Measurements from ENCODE around the gene TEX14.

TEX14 gene

DNA sequence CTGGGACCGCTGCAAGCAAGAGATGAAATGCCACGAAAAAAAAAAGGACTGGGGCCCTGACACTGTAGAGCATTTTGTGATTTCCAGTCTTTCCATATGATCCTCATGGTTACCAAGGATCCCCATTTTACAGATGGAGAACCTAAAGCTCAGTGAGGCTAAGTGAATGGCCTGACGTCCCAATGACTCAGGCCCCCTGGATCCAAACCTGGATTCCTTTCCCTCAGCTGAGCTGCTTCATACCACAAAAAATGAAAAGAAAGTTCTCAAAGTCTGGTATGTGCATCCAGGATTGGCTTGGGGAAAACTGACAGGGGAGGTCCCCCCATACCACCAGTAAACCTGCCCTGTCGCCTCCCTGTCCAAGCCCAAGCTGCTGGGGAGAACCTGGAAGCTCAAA lies 80.5 kb downstream of the TEX14 start:
- TF ChIP-seq ZFX (IDR thresholded peaks at IDR 0.05; ENCODE audit: borderline replicate concordance) = no peak
- TF ChIP-seq, protein P1, sequence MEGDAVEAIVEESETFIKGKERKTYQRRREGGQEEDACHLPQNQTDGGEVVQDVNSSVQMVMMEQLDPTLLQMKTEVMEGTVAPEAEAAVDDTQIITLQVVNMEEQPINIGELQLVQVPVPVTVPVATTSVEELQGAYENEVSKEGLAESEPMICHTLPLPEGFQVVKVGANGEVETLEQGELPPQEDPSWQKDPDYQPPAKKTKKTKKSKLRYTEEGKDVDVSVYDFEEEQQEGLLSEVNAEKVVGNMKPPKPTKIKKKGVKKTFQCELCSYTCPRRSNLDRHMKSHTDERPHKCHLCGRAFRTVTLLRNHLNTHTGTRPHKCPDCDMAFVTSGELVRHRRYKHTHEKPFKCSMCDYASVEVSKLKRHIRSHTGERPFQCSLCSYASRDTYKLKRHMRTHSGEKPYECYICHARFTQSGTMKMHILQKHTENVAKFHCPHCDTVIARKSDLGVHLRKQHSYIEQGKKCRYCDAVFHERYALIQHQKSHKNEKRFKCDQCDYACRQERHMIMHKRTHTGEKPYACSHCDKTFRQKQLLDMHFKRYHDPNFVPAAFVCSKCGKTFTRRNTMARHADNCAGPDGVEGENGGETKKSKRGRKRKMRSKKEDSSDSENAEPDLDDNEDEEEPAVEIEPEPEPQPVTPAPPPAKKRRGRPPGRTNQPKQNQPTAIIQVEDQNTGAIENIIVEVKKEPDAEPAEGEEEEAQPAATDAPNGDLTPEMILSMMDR (IDR thresholded peaks at IDR 0.05) = no peak
- no peak overlapping the region for H3K27ac ChIP-seq

DNA sequence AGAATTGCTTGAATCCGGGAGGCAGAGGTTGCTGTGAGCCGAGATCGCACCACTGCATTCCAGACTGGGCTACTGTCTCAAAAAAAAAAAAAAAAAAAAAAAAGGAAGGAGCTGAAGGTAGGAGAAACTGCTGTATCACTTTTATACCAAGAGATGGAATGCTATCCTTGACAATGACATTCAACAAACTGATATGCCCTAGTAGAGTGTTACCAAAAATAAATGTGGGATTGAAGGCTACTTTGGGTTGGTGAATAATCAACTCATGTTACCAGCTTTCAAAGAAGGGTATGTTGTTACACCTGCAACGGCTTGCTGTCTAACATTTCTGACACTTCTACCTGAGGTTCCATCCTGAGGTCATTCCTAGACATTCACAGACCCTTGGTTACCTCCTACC lies 84.9 kb downstream of the TEX14 start:
- H3K27ac ChIP-seq = no peak overlapping the region
- TF ChIP-seq ZFX (IDR thresholded peaks at IDR 0.05; ENCODE audit: borderline replicate concordance) = no peak
- TF ChIP-seq, protein P1 (IDR thresholded peaks at IDR 0.05) = no peak

DNA sequence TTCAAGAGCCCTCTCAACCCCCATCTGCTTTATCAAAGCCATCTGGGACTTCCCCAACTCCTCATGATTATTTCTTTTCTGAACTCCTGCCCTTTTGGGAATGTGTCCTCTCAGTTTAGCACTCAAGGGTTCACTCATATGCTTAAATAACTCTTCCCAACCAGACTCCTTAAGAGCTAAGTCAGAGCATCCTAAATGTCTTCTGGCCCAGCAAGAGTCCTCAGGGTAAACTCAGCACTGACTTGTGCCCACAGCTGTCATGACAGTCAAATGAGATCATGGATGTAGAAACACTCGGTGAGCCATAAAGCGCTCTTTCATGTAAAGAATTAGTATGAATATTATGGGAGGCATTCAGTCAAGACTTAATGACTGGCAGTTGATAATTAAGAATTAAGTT lies 85.9 kb downstream of the TEX14 start:
- TF ChIP-seq ZFX (IDR thresholded peaks at IDR 0.05; ENCODE audit: borderline replicate concordance) = no peak
- TF ChIP-seq, protein P1 (IDR thresholded peaks at IDR 0.05) = no peak
- no peak overlapping the region for H3K27ac ChIP-seq

DNA sequence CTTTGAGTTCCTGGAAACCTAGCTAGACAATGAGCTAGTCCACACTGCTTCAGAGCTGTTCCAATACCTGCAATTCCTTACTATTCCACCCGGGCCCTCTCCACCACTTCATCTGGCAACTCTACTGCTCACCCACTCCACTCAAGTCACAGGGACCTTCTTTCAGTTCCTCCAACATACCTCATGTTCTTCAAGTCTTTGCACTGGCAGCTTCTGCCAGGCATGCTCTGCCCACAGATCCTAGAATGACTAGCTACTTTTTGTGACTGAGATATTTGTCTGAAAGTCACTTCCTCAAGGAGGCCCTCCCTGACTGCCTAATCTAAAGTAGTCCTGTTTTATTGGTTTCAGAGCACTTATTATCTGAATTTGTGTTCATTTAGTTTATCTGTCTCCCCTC lies 86.4 kb downstream of the TEX14 start:
- TF ChIP-seq ZFX (IDR thresholded peaks at IDR 0.05; ENCODE audit: borderline replicate concordance) = no peak
- TF ChIP-seq, protein P1 (IDR thresholded peaks at IDR 0.05) = no peak
- H3K27ac ChIP-seq = no peak overlapping the region

DNA sequence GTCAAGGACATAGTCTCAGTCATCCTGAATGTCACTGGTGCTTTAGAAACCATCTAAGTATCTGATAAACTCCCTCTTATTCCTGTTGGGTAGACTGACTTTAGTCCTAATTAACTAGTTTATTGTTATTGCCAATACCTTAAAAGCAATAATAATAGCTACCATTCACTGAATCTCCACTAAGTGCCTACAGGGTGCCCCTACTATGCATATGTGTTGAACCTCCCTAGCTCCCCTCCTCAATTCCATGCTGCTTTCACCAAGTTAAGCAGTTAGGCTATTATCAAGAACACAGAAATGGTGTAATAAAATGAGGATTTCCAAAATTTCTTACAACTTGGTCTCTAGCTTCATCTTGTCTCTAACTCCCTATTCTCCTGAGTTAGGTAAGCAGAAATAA lies 89.9 kb downstream of the TEX14 start:
- no peak overlapping the region for H3K27ac ChIP-seq
- no peak for TF ChIP-seq ZFX (IDR thresholded peaks at IDR 0.05; ENCODE audit: borderline replicate concordance)
- TF ChIP-seq, protein P1 (IDR thresholded peaks at IDR 0.05) = no peak

DNA sequence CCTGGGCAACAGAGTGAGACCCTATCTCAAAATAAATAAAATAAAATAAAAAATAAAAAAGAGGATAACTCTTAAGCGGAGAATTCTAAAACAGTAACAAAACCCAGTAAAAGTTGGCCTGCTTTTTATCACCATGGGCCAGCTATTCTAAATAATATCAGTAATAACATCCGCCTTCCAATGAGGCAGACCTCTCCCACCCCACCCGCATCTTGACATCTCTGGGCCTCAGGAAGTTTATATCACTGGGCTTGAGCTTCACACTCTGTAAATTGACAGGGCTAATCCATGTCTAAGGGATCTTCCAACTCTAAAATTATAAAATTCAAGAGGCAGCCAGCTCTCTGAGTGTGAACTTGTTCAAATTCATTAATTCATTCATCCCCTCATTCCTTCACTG lies 94.5 kb downstream of the TEX14 start:
- no peak overlapping the region for H3K27ac ChIP-seq
- TF ChIP-seq ZFX (IDR thresholded peaks at IDR 0.05; ENCODE audit: borderline replicate concordance) = no peak
- TF ChIP-seq, protein P1 (IDR thresholded peaks at IDR 0.05) = no peak

DNA sequence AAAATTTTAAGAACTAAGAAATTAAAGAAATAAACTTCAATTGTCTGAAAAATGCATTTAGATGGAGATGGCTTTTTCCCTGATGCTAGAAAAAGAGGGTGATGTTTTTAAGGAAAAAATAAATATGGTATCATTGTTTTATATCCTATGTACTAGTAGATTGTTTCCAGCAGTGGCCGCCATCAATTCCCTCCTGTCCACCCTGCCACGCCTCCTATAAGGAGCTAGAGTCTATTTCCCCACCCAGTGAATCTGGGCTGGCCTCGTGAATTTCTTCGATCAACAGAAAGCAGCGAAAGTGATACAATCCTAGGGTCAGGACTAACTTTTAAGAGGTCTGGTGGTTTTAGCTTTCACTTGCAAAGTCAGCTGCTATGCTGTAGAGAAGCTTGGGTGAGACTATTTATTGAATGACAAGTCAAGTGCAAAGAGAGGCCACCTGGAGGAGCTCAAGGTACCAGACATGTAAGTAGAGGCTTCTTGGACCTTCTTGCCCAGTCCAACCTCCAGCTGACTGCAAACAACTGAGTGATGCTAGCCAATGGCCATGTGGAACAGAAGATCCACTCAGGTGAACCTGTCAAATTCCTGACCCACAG lies 96.6 kb downstream of the TEX14 start:
- TF ChIP-seq, protein P1 (IDR thresholded peaks at IDR 0.05) = 0 out of 2 replicates have a peak, but pooled peaks have one; percentile 9
- no peak for TF ChIP-seq ZFX (IDR thresholded peaks at IDR 0.05; ENCODE audit: borderline replicate concordance)

More for the DNA sequence above, 96.6 kb downstream of the TEX14 start:
- H3K27ac ChIP-seq = no peak overlapping the region

Measured in 22Rv1 (cell line).